H1 (cell line): ENCODE results near the gene CRTC1. TPM values are rescaled to one million over a fixed set of nuclear protein-coding genes. Genes with fewer than 3 reads are reported as not detected.

Experiments used
- CTCF ChIA-PET: fragments of 300-600 bp; sonication (Branson Sonifier 250); formaldehyde crosslinking; loops from one replicate; lab custom pipeline; 2021; ENCODE audit not compliant: partially characterized antibody; lab: Charles Lee
- POLR2A ChIA-PET: fragments of 300-600 bp; sonication (Branson Sonifier 250); formaldehyde crosslinking; loops from one replicate; lab custom pipeline; 2021; ENCODE audit warnings: inconsistent platforms; ENCODE audit not compliant: partially characterized antibody; lab: Charles Lee
- DNase-seq, 2 experiments: peaks; one replicate each; pipeline versions ENCODE4 v3.0.0 to v3.0.0-alpha.2; 2010 to 2022; ENCODE audit warnings: low spot score in 2 of 2, low read depth in 1 of 2, mixed read lengths in 1 of 2
- FAIRE-seq: peaks from 2 replicates; lab custom pipeline; 2011; peaks lifted over from hg19 to GRCh38; lab: Jason Lieb, UNC
- H2AFZ ChIP-seq: 2 replicates; pipeline ENCODE4 v1.8.1; 2012; ENCODE audit warnings: low read length, inconsistent platforms
- H2AK5ac ChIP-seq: 2 replicates; pipeline ENCODE4 v1.6.1; 2013; ENCODE audit warnings: low read depth, low read length
- H2BK120ac ChIP-seq: replicated peaks from 2 replicates; pipeline ENCODE3; 2013; ENCODE audit warnings: low read depth, low read length, inconsistent platforms
- H2BK12ac ChIP-seq: 2 replicates; pipeline ENCODE4 v1.6.1; 2013; ENCODE audit warnings: low read depth, low read length
- H2BK15ac ChIP-seq: 2 replicates; pipeline ENCODE4 v1.6.1; 2013; ENCODE audit warnings: low read length
- H2BK20ac ChIP-seq: 2 replicates; pipeline ENCODE4 v1.6.1; 2013; ENCODE audit warnings: low read length
- H2BK5ac ChIP-seq: 2 replicates; pipeline ENCODE4 v1.6.1; 2013; ENCODE audit warnings: low read depth, low read length
- H3K14ac ChIP-seq: 2 replicates; pipeline ENCODE4 v1.6.1; 2013; ENCODE audit warnings: inconsistent platforms; ENCODE audit not compliant: insufficient read length
- H3K18ac ChIP-seq: 2 replicates; pipeline ENCODE4 v1.6.1; 2013; ENCODE audit warnings: low read length; ENCODE audit errors: extremely low read depth
- H3K23ac ChIP-seq: 2 replicates; pipeline ENCODE4 v1.6.1; 2013; ENCODE audit warnings: inconsistent platforms; ENCODE audit not compliant: insufficient read length
- H3K23me2 ChIP-seq: 2 replicates; pipeline ENCODE4 v1.6.1; 2013; ENCODE audit warnings: low read depth, low read length
- H3K27ac ChIP-seq: 2 replicates; pipeline ENCODE4 v1.6.1; 2011; ENCODE audit warnings: low read depth, low read length, inconsistent platforms
- H3K27me3 ChIP-seq, 4 experiments: replicated peaks in 1 of 4; 1 replicate in 1 of 4; 2 replicates in 3 of 4; pipeline versions ENCODE4 v1.6.1 to v1.8.1; 2011 to 2013; ENCODE audit warnings: low read length in 3 of 4, mild to moderate bottlenecking in 3 of 4, inconsistent platforms in 2 of 4, mixed read lengths in 2 of 4, moderate library complexity in 1 of 4; ENCODE audit not compliant: control insufficient read depth in 3 of 4, insufficient read depth in 3 of 4; ENCODE audit errors: extremely low read depth in 1 of 4
- H3K36me3 ChIP-seq, 4 experiments: 2 replicates each; pipeline versions ENCODE4 v1.6.1 to v1.8.1; 2011 to 2013; ENCODE audit warnings: mild to moderate bottlenecking in 4 of 4, low read length in 3 of 4, moderate library complexity in 2 of 4, control low read depth in 1 of 4, inconsistent platforms in 1 of 4; ENCODE audit not compliant: insufficient read depth in 4 of 4, control insufficient read depth in 2 of 4
- H3K4ac ChIP-seq: replicated peaks from 2 replicates; pipeline ENCODE3; 2013; ENCODE audit warnings: low read length, low read depth, mixed read lengths, inconsistent platforms; ENCODE audit not compliant: insufficient read length
- H3K4me1 ChIP-seq, 4 experiments: replicated peaks in 1 of 4; 1 replicate in 1 of 4; 2 replicates in 3 of 4; pipeline versions ENCODE4 v1.6.1 to v1.8.1; 2011 to 2013; ENCODE audit warnings: low read length in 3 of 4, inconsistent platforms in 2 of 4, mixed read lengths in 1 of 4; ENCODE audit not compliant: insufficient read depth in 4 of 4, control insufficient read depth in 3 of 4
- H3K4me2 ChIP-seq, 2 experiments: 2 replicates each; pipeline versions ENCODE4 v1.6.1 to v1.8.1; 2011 to 2013; ENCODE audit warnings: low read depth in 2 of 2, low read length in 2 of 2, control low read depth in 1 of 2, inconsistent platforms in 1 of 2, mild to moderate bottlenecking in 1 of 2; ENCODE audit not compliant: insufficient read depth in 1 of 2
- H3K4me3 ChIP-seq, 4 experiments: fragments of 200-600, 300-600 bp in 1 of 4; sonication (generic), shearing (Covaris generic), sonication (Bioruptor Twin) in 1 of 4; 2 replicates each; pipeline versions ENCODE4 v1.5.1 to v1.8.1; 2011 to 2016; ENCODE audit warnings: low read length in 4 of 4, low read depth in 3 of 4, control low read depth in 2 of 4, inconsistent platforms in 2 of 4, mild to moderate bottlenecking in 2 of 4, mixed read lengths in 1 of 4, moderate library complexity in 1 of 4; ENCODE audit not compliant: insufficient read depth in 2 of 4; ENCODE audit errors: extremely low read depth in 1 of 4
- H3K56ac ChIP-seq: replicated peaks from 2 replicates; pipeline ENCODE3; 2013; ENCODE audit warnings: low read depth, mild to moderate bottlenecking, mixed read lengths, low read length, inconsistent platforms; ENCODE audit not compliant: insufficient read length
- H3K79me1 ChIP-seq: 2 replicates; pipeline ENCODE4 v1.6.1; 2013; ENCODE audit warnings: low read depth, low read length, control low read depth
- H3K79me2 ChIP-seq, 2 experiments: 2 replicates each; pipeline versions ENCODE4 v1.6.1 to v1.8.1; 2012 to 2013; ENCODE audit warnings: low read length in 2 of 2, mild to moderate bottlenecking in 2 of 2, inconsistent platforms in 1 of 2; ENCODE audit not compliant: insufficient read depth in 2 of 2, control insufficient read depth in 1 of 2
- H3K9ac ChIP-seq, 4 experiments: replicated peaks in 1 of 4; 1 replicate in 1 of 4; 2 replicates in 3 of 4; pipeline versions ENCODE4 v1.6.1 to v1.8.1; 2011 to 2013; ENCODE audit warnings: low read depth in 3 of 4, low read length in 3 of 4, control low read depth in 2 of 4, mild to moderate bottlenecking in 2 of 4, moderate library complexity in 2 of 4, inconsistent platforms in 1 of 4; ENCODE audit errors: extremely low read depth in 1 of 4
- H3K9me3 ChIP-seq, 2 experiments: 2 replicates each; pipeline versions ENCODE4 v1.6.1 to v1.8.1; 2012 to 2013; ENCODE audit warnings: mild to moderate bottlenecking in 2 of 2, moderate library complexity in 2 of 2, control low read depth in 1 of 2, inconsistent platforms in 1 of 2, low read depth in 1 of 2, low read length in 1 of 2, mixed read lengths in 1 of 2; ENCODE audit not compliant: insufficient read depth in 2 of 2
- H4K20me1 ChIP-seq, 2 experiments: replicated peaks in 1 of 2; 2 replicates each; pipeline versions ENCODE3 to v1.8.1; 2011 to 2013; ENCODE audit warnings: inconsistent platforms in 2 of 2, low read length in 2 of 2, mild to moderate bottlenecking in 1 of 2; ENCODE audit not compliant: insufficient read depth in 2 of 2, control insufficient read depth in 1 of 2
- H4K5ac ChIP-seq: 2 replicates; pipeline ENCODE4 v1.6.1; 2013; ENCODE audit warnings: low read length, low read depth, mixed read lengths, inconsistent platforms; ENCODE audit not compliant: insufficient read length
- H4K8ac ChIP-seq: 2 replicates; pipeline ENCODE4 v1.8.0; 2013; ENCODE audit warnings: mild to moderate bottlenecking, moderate library complexity, low read length, inconsistent platforms; ENCODE audit not compliant: insufficient read depth; ENCODE audit errors: extremely low read depth
- H4K91ac ChIP-seq: replicated peaks from 2 replicates; pipeline ENCODE3; 2013; ENCODE audit warnings: low read length, mixed read lengths, inconsistent platforms; ENCODE audit not compliant: insufficient read length
- CBX8 ChIP-seq: fragments of 300-800, 300-1000 bp; sonication (generic); IDR thresholded peaks from 2 replicates; pipeline ENCODE4 v1.7.1; 2016; ENCODE audit warnings: low read depth, low read length, borderline replicate concordance
- CTBP2 ChIP-seq: IDR thresholded peaks from 2 replicates; pipeline ENCODE4 v1.7.0; 2011; ENCODE audit warnings: borderline replicate concordance, mild to moderate bottlenecking, moderate library complexity, mixed read lengths, low read length; ENCODE audit not compliant: insufficient read depth, insufficient read length
- EGR1 ChIP-seq: IDR thresholded peaks from 2 replicates; pipeline ENCODE4 v1.6.1; 2011; ENCODE audit warnings: low read depth, low read length, borderline replicate concordance
- KDM1A ChIP-seq: fragments of 200-600, 300-600 bp; sonication (generic); IDR thresholded peaks from 2 replicates; pipeline ENCODE4 v1.7.1; 2016; ENCODE audit warnings: mild to moderate bottlenecking, low read length, borderline replicate concordance
- MAX ChIP-seq: IDR thresholded peaks from 2 replicates; pipeline ENCODE4 v1.6.1; 2012; ENCODE audit warnings: inconsistent platforms
- RFX5 ChIP-seq: IDR thresholded peaks from 2 replicates; pipeline ENCODE4 v1.6.1; 2011; ENCODE audit warnings: low read depth, low read length, improper control_type of control experiment, borderline replicate concordance
- SIN3A ChIP-seq, 2 experiments: IDR thresholded peaks in 1 of 2; conservative IDR thresholded peaks in 1 of 2; 2 replicates each; pipeline ENCODE4 v1.6.1; 2011 to 2012; ENCODE audit warnings: low read length in 2 of 2, improper control_type of control experiment in 1 of 2, low read depth in 1 of 2, mild to moderate bottlenecking in 1 of 2
- SP1 ChIP-seq: IDR thresholded peaks from 2 replicates; pipeline ENCODE4 v1.6.1; 2011; ENCODE audit warnings: low read depth, low read length
- SP2 ChIP-seq: IDR thresholded peaks from 2 replicates; pipeline ENCODE4 v1.6.1; 2012; ENCODE audit warnings: mild to moderate bottlenecking, low read length, inconsistent platforms
- SRF ChIP-seq: IDR thresholded peaks from 2 replicates; pipeline ENCODE4 v1.6.1; 2011; ENCODE audit warnings: mild to moderate bottlenecking, low read depth, low read length, moderate library complexity
- TAF7 ChIP-seq: optimal IDR thresholded peaks from 2 replicates; pipeline ENCODE3; 2011; ENCODE audit warnings: low read depth, mild to moderate bottlenecking, inconsistent platforms, low read length, moderate library complexity, borderline replicate concordance
- TBP ChIP-seq: IDR thresholded peaks from 2 replicates; pipeline ENCODE4 v1.6.1; 2011; ENCODE audit warnings: low read depth, low read length, improper control_type of control experiment
- ZNF274 ChIP-seq: IDR thresholded peaks from 2 replicates; pipeline ENCODE4 v1.7.0; 2012; ENCODE audit warnings: low read length, borderline replicate concordance; ENCODE audit errors: extremely low read depth
- WGBS, 2 experiments: shearing (Covaris generic) in 1 of 2; methylation state at CpG; one replicate each; pipeline versions ENCODE4 v1.1.6 to v1.1.7; 2013 to 2015; ENCODE audit warnings: low lambda C conversion rate in 2 of 2, mixed read lengths in 2 of 2, inconsistent platforms in 1 of 2, low coverage in 1 of 2, missing lambda C conversion rate in 1 of 2; ENCODE audit not compliant: insufficient replicate concordance in 2 of 2, insufficient coverage in 1 of 2, insufficient read length in 1 of 2; ENCODE audit errors: extremely low coverage in 1 of 2, missing lambda C conversion rate in 1 of 2; 5-methylcytosine and 5-hydroxymethylcytosine counted together
- polyA plus RNA-seq, 7 experiments: library from polyadenylated mRNA; depleted of rRNA in 3 of 7; stranded (reverse) in 5 of 7; unstranded in 2 of 7; fragments of >200 nt in 5 of 7; fragments of 200-250 nt in 2 of 7; gene quantifications; 1 replicate in 5 of 7; 2 replicates in 1 of 7; 4 replicates in 1 of 7; pipeline versions ENCODE4 v1.2.1 to v1.2.3, GENCODE V29; 2011 to 2013; ENCODE audit warnings: missing spikeins in 2 of 7, mixed read lengths in 2 of 7
- total RNA-seq: library from RNA; stranded (reverse); fragmentation: NEBNext Ultra II Directional; extraction: Animal tissue kit (Norgen Biotek cat#: 25700); gene quantifications from 2 replicates; pipeline ENCODE4 v1.2.1, GENCODE V29; 2021
- TF ChIP-seq, protein P1 (sequence below): IDR thresholded peaks from 2 replicates; pipeline ENCODE4 v1.6.1; 2012; ENCODE audit warnings: inconsistent platforms

CRTC1 gene
- total and polyA plus RNA-seq, 2 of the 8 experiments (the other 6 are each of a cell fraction or from before 2014, with no cell fraction given): 2.9 to 8.5 TPM

GRCh38 chr19:18668252-18668631 lies 15.2 kb upstream of the CRTC1 start:
- H3K56ac ChIP-seq: no peak overlapping the region
- H3K27me3 ChIP-seq: no peaks in the 10 kb centered on the region
- H3K79me2 ChIP-seq: no peaks in the 10 kb centered on the region
- H4K20me1 ChIP-seq: peaks cover 0 to 8% of the 10 kb centered on the region in 2 experiments
- no peak overlapping the region for H3K18ac ChIP-seq
- no peak overlapping the region for H4K91ac ChIP-seq
- H3K23ac ChIP-seq: no peak overlapping the region
- H3K36me3 ChIP-seq: peaks cover 0 to 17% (median 2%) of the 10 kb centered on the region in 4 experiments; a peak in 4 of 8 replicates
- H2BK15ac ChIP-seq: no peak overlapping the region
- H2BK120ac ChIP-seq: no peak overlapping the region
- FAIRE-seq (no peak), DNase-seq (no peak)
- no peak overlapping the region for H3K14ac ChIP-seq
- no peak overlapping the region for H3K4ac ChIP-seq
- H2BK5ac ChIP-seq: no peak overlapping the region
- no peak overlapping the region for H3K4me2 ChIP-seq
- no peak overlapping the region for H2BK20ac ChIP-seq
- H2AFZ ChIP-seq: no peak overlapping the region
- ChIA-PET CTCF (interaction anchor here (0.9 kb wide), 1 partner anchor 198 kb away, joined by 3 read pairs; no protein-coding TSS in a partner anchor), POLR2A (no interaction called here)
- no peak overlapping the region for H3K27ac ChIP-seq
- H4K8ac ChIP-seq: no peak overlapping the region
- no peak overlapping the region for H4K5ac ChIP-seq
- no peaks in the 10 kb centered on the region for H3K79me1 ChIP-seq
- no peaks in the 10 kb centered on the region for H3K23me2 ChIP-seq
- peaks cover 0 to 5% (median under 1%) of the 10 kb centered on the region in 4 experiments; a peak in 4 of 7 replicates for H3K4me1 ChIP-seq
- no peak overlapping the region for H3K4me3 ChIP-seq
- WGBS, 2 experiments: 96% methylated on average over 17 of the region's 38 CpGs; no CpG with 5 or more reads in 1 of the 2 experiments
- no peaks in the 10 kb centered on the region for H3K9me3 ChIP-seq
- H3K9ac ChIP-seq: no peak overlapping the region
- no peak overlapping the region for H2AK5ac ChIP-seq
- H2BK12ac ChIP-seq: no peak overlapping the region
- TF ChIP-seq RFX5 (no peak), CTBP2 (no peak), EGR1 (no peak), ZNF274 (no peak), TBP (no peak), KDM1A (no peak), TAF7 (no peak), SP2 (no peak), SIN3A (conservative IDR thresholded peaks at IDR 0.05 in 1 of 2, IDR thresholded peaks at IDR 0.05 in 1 of 2; ENCODE audit: low read depth in 1 of 2, low read length in 2 of 2) (no peak), SP1 (no peak), SRF (no peak), MAX (no peak), CBX8 (no peak)
- TF ChIP-seq, protein P1, sequence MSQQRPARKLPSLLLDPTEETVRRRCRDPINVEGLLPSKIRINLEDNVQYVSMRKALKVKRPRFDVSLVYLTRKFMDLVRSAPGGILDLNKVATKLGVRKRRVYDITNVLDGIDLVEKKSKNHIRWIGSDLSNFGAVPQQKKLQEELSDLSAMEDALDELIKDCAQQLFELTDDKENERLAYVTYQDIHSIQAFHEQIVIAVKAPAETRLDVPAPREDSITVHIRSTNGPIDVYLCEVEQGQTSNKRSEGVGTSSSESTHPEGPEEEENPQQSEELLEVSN: no peak
